GM18870 (cell line): ENCODE data around the gene TRA2A.

Source experiments
- ATAC-seq: cut with Tn5 transposase; IDR thresholded peaks from one replicate; pipeline ENCODE4 v1.9.1; 2021; ENCODE audit warnings: moderate library complexity; ENCODE audit not compliant: unreplicated experiment

Gene TRA2A

GRCh38 chr7:23471106-23471859 lies 60.5 kb downstream of the TRA2A start:
- ATAC-seq = no peak

DNA sequence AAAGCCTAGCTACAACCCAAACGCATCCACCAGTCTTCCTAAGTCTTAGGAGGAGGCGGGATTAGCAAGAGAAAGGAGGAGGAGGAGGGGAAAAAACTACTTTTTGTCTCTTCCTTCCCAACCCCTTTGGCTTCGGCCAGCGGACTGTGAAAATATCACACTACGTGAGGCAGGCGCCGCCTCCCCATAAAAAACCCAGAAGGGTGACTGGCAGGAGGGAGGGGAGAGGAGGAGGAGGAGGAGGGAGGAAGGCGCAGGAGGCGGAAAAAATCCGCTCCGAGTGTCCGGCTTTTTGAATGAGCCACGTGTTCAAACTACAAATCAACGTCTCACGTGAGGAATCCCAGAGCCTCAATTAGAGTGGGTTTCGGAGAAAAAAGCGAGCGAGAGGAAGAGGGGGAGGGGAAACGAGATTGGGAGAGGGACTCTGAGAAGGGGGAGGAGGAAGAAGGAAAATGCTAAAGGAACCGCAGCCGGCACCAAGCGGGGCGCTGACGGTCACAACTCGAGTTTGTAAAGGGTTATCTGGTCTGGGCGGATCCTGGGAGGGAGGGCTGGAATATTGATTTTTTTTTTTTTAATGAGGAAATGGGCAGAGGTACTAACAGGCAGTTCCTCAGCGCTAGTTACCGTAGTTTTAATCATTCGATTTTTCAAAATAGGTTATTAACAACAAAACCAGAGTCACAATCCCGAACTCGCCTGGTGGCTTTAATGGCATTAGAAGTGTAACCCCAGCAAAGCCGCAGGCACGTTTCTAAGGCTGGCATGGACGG lies 61.3 kb downstream of the TRA2A start, which contains the start of gene IGF2BP3:
TSS of gene IGF2BP3 (minus strand) at position 162 of the 776 bp plus-strand sequence. CDS start 381 bp downstream, outside the sequence.
- no peak for ATAC-seq

GRCh38 chr7:23469961-23470250 lies 61.9 kb downstream of the TRA2A start:
- ATAC-seq = no peak

DNA sequence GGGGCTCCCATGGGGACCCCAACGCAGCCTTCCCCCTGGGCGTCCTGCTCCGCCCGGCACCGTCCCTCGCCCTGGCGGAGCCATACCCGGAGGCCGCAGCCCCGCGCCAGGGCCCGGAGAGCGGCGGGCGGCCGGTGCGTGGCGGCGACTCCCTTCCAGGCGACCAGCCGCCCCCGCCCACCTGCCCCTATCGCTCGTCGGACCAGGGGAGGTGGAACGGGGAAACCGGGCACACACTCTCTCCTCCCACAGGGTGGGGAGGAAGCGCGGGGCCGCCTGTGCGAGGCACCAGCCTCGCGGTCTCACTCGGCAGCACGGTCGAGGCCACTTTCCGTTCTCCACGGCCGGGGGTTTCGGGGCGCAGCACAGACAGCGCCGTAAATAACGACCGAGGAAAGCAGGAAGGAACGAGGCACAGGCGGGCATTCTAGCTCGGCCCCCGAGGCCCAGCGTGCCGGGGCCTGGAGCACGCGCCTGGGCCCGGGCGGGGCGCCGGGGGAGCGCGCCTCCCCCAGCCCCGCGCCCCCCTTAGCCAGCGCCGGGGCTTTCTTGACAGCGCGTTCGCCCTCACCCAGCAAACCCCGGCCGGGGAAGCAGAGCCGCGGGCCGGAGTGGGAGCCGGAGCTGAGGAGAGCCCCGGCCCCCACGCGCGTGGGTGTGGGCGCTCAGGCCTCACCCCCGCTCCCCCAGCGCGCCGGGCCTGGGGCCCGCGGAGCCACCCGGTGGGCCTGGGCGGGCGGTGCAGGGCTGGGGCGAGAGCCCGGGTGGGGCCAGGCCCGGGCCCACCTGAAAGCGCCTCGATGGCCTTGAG lies 62.4 kb downstream of the TRA2A start:
- no peak for ATAC-seq

DNA sequence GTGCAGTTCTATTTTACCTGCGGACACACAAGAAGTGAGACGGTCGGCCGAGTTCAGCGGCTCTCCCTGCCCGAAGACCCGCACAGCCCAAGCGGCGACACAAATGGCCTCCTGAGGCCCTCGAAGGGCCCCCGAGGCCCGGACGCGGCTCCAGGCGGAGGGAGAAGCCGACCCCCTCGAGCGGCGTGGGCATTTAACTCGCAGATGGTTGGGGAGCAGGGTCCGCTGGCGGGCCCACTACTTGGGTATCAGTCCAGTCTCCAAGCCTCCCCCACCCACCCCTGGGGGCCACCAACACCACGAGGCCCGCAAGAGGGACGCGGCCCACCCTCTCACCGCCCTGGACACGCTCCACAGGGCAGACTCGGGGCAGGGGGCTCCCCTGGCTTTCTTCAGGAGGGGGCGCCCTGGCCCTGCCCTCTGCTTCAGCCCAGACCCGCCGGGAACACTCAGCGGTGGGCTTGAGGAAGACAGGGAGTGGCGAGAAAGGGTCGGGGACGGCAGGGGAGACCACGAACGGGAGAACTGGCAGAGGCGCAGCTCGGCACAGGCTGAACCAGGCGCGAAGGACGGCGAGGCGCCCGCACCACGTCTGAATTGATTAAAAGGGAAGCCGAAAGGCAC lies 63.1 kb downstream of the TRA2A start:
- ATAC-seq = no peak

DNA sequence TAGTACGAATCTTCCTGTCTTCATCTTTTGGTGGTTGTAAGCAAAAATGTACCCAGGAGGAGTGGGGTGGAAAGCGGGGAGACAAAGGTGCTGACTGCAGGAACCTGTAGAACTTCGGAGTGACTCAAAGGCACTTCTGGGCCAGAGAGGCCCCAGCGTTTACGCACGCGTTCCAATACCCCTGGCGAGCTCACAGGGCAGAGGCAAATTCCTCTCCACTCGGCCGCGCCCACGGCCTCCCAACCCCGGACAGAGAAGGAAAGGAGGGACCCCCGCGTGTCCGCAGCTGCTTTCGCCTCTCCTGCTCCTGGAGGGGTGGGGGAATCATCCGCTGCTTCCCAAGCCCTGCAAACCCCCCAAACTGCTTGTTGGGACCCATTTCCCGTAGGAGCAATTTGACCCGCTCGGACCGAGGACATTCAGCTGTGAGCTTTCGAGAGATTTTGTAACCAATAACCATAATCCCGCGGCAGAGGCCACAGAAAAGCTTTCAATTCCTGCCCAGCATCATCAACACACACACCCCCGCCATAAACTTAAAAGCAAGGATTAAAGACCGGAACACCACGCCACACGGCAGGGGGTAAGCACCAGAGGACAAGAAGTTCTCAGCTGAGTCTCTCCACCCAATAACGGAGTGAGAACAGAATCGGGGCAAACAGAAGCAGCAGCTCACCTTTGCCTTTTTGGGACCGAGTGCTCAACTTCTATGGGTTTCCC lies 63.8 kb downstream of the TRA2A start:
- ATAC-seq = no peak

DNA sequence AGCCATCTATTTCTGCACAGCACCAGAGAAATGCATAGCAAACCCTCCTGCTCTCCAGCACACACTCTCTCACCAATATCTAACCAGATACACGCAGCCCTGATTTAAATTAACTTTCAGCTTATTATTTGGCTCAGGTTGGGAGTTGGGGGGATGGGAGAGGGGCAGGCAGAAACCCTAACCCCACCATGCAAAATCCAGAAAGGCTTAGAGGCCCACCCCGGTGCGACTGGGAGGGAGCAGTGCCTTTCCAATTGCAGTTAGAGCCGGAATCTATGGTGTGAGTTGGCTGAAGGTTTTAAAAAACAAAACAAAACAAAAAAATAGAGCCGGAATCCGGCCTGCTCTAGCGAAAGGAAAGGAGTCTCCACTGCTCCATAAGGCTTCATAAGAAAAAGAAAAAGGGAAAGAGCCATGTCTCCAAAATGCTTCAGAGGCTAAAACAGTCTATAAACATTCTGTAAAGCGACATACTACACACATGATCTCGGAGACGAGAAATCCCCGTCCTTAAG lies 64.4 kb downstream of the TRA2A start:
- ATAC-seq = no peak

DNA sequence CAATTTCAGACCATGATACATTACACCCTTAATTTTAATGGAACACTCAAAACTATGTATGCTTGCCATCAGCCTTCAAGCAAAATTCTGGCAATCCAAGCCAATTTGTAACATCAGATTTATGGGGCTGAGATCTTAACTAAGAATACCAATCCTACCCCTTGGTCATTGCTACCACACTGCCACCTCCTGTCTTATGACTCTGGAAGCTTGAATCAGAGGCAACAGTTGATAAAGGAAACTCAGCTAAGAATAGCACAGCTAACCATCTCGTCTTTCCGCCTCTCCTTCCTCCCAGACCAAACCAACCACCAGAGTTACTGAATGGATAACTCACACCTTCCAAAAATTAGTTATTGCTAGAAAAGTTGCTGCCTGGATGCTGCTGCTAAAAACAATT lies 68.9 kb downstream of the TRA2A start:
- no peak for ATAC-seq

- no peak for ATAC-seq
Measured at GRCh38 chr7:23458044-23458443, 73.7 kb downstream of the TRA2A start.

DNA sequence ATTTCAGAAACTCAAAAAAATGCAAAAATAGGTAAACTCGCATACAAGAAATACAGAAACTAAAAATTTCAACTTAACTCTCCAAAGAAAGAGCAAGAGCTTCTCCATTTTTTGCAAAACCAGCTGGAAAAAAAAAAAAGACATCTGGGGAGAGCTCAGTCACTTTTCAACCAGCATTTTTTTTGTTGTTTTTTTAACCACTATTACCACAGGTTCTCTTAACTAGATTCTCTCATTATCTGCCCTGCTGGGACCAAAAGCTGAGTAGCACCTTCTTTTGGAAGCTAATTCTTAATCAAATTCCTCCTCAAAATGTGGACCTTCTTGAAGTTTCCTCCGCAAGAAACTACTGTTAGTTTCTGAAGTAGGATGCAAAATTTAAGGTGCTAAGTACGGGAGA lies 75.7 kb downstream of the TRA2A start:
- no peak for ATAC-seq

DNA sequence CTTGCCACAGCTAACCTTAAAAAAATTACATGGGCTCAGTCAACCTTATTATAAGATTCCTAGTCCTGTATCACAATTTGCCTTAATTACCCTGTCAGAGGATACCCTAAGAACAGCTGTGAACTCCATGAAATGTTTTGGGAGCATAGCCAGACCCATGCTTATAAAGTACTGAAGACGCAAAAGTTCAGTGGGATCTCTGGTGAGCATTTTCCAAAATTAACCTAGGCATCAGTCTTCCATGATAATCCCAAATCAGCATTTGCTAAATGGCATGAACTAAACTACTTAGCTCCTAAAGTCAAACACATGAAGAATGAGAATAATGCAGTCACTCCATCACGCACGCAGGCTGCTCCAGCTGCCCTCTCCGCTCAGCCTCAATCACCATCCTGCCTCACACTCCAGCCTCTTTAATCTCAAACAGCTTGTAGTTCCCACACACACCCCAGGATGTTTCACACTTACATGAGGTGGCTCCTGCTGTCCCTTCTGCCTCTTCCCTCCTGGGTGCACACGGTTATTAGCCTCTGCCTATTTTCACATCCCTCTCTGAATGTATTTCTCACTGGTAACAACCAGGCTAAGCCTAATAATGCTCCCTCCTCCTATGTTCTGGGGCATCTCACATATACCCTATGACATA lies 76.8 kb downstream of the TRA2A start:
- ATAC-seq = no peak
